ENCODE measurements around the gene NCF4.
A peak's percentile ranks its signal among the peaks of the same experiment; 100 is the strongest.

Gene NCF4

GRCh38 chr22:36864454-36865215 is 3.8 kb downstream of the NCF4 start:
- DNase-seq (ENCODE audit: low spot score), result no peak

DNA sequence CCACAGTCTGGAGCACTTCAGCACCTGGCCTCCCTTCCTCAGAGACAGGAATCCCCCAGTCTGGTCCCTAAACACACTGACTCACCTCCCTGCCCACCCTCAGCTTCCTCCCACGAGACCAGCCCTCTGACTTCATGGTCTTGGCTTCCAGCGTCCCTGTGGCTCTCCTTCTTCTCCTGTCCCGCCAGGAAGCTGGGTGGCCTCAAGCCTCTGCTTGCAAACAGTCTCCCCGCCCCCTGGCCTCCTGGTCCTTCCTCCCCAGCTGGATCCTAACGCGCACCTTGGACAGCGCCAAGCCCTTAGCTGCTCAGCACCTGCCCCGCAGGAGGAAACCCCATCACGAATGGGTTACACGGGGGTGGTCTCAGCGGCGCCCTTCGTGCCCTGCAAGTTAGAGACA is 4.5 kb downstream of the NCF4 start:
- DNase-seq (ENCODE audit: low spot score), result peak; percentile 55

GRCh38 chr22:36867695-36868094 is 6.9 kb downstream of the NCF4 start:
- no peak for DNase-seq (ENCODE audit: low spot score)

GRCh38 chr22:36868546-36869181 is 7.9 kb downstream of the NCF4 start:
- DNase-seq (ENCODE audit: low spot score), result no peak

GRCh38 chr22:36870250-36870649 is 9.4 kb downstream of the NCF4 start:
- no peak for DNase-seq (ENCODE audit: low spot score)

- DNase-seq (ENCODE audit: low spot score), result no peak
Observed at GRCh38 chr22:36871669-36872081, 10.9 kb downstream of the NCF4 start.

GRCh38 chr22:36872084-36872483 is 11.3 kb downstream of the NCF4 start:
- DNase-seq (ENCODE audit: low spot score), result no peak

DNA sequence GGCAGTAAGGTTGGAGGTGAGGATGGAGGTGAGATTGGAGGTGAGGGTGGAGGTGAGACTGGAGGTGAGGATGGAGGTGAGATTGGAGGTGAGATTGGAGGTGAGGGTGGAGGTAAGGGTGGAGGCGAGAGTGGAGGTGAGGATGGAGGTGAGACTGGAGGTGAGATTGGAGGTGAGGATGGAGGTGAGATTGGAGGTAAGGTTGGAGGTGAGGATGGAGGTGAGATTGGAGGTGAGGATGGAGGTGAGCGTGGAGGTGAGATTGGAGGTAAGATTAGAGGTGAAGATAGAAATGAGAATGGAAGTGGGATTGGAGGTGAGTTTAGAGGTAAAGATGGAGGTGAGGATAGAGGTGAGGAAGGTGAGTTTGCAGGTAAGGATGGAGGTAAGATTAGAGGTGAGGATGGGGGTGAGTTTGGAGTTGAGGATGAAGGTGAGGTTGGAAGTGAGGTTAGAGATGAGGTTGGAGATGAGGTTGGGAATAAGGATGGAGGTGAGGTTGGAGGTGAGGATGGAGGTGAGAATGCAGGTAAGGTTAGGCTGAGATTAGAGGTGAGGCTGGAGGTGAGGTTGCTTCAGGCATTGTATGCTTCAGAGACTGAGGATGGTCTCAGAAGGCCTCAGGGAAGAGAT is 12.2 kb downstream of the NCF4 start:
- DNase-seq (ENCODE audit: low spot score), result no peak

DNA sequence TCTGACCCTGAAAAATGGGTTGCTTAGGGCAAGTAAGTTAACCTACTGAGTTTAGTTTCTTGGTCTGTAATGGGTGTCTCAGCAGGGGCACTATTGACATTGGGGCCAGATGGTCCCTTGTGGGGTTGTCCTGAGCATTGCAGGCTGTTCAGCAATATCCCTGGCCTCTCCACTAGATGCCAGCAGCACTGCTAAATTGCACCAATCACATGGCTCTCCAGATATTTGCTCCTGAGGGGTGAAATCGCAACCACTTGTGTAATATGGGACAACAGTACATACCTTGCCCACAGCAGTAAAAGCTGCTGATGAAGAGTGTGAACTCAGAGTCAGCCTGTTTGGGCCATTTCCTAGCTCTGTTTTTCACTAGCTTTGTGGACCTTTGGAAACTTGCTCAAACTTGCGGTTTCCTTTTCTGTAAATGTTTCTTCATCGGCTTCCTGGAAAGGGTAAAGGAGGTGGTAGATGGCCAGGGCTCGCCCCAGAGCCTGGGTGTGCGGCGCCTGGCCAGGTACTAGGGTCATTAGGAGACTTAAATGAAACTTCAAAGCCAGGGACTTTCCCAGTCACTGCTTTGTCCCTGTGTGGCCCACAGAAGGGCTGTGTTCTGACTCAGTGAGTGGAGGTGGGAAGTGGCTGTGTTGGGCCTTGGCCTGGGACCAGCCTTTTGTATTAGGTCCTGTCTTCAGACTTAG is 13.0 kb downstream of the NCF4 start:
- DNase-seq (ENCODE audit: low spot score), result no peak

DNA sequence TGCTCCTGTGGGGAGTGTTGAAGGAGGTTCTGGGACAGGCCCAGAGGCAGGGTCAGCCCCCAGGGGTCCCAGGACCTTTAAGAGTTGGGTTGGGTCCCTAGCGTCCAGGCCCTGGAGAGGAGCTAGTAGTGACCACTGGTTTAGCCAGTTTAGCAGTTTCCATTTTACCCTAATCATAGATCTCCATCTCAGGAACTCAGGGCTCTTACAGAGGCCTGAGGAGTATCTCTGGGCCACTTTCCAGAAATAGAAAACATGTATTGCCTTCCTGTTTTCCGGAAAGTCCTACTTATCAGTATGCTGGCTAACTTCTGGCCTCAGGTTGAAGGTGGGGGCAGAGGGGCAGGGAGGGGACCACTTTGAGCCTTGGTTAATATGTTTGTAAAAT is 13.5 kb downstream of the NCF4 start:
- DNase-seq (ENCODE audit: low spot score), result no peak

- DNase-seq (ENCODE audit: low spot score), result no peak
Observed at GRCh38 chr22:36874736-36875135, 13.9 kb downstream of the NCF4 start.

DNA sequence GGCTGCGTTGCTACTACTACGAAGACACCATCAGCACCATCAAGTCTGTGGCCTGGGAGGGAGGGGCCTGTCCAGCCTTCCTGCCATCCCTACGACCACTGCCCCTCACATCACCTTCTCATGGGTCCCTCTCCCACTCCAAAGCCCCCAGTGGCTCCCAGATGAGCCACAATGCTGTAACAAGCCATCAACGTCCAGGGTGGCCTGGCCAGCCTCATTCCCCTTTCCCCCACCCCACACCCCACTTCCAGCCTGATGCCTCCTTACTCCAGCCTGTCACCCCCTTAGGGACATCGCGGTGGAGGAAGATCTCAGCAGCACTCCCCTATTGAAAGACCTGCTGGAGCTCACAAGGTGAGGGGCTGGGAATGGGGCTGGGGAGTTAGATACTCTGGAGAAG is 14.9 kb downstream of the NCF4 start:
- no peak for DNase-seq (ENCODE audit: low spot score)

DNA sequence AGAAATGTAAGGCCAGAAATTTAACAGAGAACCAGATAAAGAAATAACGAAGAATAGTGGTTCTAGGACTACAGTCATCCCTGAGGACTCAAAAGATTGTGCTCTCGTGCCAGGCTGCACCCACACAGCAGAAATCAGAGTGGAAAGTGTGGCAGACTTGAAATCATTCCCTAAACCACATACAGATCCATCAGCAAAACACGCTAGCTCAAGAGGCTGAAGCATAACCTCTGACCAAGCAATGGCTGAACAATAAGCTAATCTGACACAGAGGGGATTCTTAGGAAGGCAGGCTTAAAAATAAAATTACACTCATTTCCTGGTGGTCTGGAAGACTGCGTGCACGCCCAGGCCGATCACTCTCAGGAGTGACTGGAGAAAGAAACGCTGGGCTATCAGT is 19.0 kb downstream of the NCF4 start:
- peak; percentile 89 for DNase-seq (ENCODE audit: low spot score)

- DNase-seq (ENCODE audit: low spot score), result no peak
Observed at GRCh38 chr22:36881504-36882245, 20.9 kb downstream of the NCF4 start.

DNA sequence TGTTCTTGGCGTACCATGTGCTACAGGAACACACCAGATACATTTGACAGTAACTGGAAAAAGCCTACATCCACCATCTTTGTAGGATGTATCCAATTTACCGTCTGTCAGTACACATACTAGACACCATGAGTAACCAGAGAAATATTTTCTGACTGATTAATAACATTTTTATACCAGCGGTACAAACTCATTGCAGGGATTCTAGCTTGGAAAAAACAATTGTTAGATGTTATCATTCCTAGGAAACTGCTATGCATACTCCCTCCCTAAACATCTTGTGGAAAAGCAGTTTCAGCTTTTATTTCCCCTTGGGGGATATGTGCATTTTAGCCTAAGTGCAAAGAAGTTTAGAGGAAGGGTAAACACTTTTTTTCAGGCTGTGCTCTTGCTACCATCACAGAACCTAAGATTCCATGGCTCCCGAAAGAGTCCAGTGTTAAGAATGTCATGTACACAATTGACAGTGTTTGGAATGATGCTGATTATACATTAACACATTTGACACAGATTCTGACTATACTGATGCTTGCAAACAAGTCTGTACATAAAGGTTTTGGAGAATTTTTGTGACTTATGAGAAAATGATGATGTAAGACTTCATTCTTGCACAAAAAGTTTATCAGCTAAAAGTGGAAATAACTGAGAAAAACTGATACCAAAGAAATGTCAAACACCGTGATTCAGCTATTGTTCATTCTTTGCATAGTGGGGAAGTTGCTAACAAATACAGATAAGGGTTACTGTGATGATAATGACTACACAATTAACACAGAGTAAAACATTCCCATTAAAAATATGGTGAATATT is 23.7 kb downstream of the NCF4 start:
- no peak for DNase-seq (ENCODE audit: low spot score)

DNA sequence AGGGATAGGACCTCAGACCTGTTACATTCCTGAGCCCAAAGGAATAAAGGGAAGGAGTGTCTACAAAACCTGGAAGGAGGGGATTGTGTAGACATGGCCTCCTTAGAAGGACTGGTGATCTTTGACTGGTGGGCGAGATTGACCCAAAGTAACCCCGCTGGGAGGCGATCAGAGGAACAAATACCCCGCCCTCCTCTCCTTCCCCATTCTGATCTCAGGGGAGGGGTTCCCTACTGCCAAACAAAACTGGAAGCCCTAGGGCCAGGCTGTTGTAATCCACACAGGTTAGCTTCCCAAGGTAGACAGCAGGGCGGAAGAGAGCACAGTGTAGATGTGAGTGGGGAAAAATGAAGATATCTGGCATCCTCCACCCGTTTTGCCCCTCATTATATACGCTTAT is 24.7 kb downstream of the NCF4 start:
- no peak for DNase-seq (ENCODE audit: low spot score)

- no peak for DNase-seq (ENCODE audit: low spot score)
Observed at GRCh38 chr22:36886016-36886415, 25.2 kb downstream of the NCF4 start.

- DNase-seq (ENCODE audit: low spot score), result no peak
Observed at GRCh38 chr22:36887162-36887561, 26.4 kb downstream of the NCF4 start.

DNA sequence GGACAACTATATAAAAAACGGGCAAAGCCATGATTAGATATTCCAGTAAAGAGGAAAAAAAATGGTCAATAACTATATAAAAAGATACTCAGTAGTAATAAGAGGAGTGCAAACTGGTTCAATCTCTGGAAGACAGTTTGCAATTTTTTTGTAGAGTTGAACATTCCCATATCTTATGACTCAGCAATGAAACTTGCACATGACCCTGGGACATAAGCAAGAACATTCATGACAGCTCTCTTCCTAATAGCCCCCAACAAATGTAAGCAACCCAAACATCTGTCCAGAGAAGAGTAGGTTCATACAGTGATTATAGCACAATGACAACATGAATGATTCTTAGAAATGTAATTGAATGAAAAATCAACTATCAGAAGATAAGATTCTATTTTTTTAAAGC is 30.8 kb downstream of the NCF4 start:
- DNase-seq (ENCODE audit: low spot score), result no peak

DNA sequence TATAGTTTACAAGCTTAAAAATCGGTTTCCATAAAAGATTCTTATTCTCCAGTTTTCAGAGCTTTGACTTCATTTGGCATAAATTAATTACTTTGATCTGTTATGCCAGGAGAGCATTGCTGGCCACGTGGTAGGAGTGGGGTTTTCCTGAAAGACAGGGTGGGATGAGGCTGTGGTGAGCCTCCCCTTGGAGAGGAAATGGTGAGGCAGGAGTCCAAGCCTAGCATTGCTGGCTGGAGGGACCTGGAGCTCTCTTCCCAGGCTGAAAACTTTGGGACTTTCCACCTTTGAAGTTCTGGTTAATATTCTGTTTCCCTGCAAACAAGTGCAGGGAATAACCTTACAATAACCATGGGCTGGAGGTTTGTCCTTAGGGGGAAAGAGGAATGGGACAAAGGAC is 31.5 kb downstream of the NCF4 start:
- no peak for DNase-seq (ENCODE audit: low spot score)

GRCh38 chr22:36893262-36893661 is 32.5 kb downstream of the NCF4 start:
- no peak for DNase-seq (ENCODE audit: low spot score)
